GM12891 (cell line): ENCODE data around the gene C1orf35.
A peak's percentile ranks its signal among the peaks of the same experiment; 100 is the strongest.

Experiments
- DNase-seq: peaks from one replicate; pipeline ENCODE4 v3.0.0; 2011; ENCODE audit warnings: low spot score; ENCODE audit not compliant: insufficient read length
- FAIRE-seq: peaks from 2 replicates; lab custom pipeline; 2011; peaks lifted over from hg19 to GRCh38; lab: Jason Lieb, UNC
- PAX5 ChIP-seq: IDR thresholded peaks from 2 replicates; pipeline ENCODE4 v1.6.1; 2011; ENCODE audit warnings: low read length, moderate library complexity, mild to moderate bottlenecking; ENCODE audit not compliant: insufficient read depth, severe bottlenecking
- POLR2A ChIP-seq: IDR thresholded peaks from 2 replicates; pipeline ENCODE4 v1.6.1; 2011; ENCODE audit warnings: low read depth, low read length, control low read depth
- POLR2AphosphoS5 ChIP-seq: IDR thresholded peaks from 2 replicates; pipeline ENCODE4 v1.6.1; 2011; ENCODE audit warnings: low read depth, low read length, control low read depth
- POU2F2 ChIP-seq: IDR thresholded peaks from 2 replicates; pipeline ENCODE4 v1.6.1; 2011; ENCODE audit warnings: low read depth, mild to moderate bottlenecking, control low read depth, low read length, moderate library complexity
- SPI1 ChIP-seq: IDR thresholded peaks from 2 replicates; pipeline ENCODE4 v1.6.1; 2011; ENCODE audit warnings: low read depth, low read length, control low read depth
- TAF1 ChIP-seq: IDR thresholded peaks from 2 replicates; pipeline ENCODE4 v1.6.1; 2011; ENCODE audit warnings: low read depth, low read length, control low read depth

C1orf35 gene

DNA sequence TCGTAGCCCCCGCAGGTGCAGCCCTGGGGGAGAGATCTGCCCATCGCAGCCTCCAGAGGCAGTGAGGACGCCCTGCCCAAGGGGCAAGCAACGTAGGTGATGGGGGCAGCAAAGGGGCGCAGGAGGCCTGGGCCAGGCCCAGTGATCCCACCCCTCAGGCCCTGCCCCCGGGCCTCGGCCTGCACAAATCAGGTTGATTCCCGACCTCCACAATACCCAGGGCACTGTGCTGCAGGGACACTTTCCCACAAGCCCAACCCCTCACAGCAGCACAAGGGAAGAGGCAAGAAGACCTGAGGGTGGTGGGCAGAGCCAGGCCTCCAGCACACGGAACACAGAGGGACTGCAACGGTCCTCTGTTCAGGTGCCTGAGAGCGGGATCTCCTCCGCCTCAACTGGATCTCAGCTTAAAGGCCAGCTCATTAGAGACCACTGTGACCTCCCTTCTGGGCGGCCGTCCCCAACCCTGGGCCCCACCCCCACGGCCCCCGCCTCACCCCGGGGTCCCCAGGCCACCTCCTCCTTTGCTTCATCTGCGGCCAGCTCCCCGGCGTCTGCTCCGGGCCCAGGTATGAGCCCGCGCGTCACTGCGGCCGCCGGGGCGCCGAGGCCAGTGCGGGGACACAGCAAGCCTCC, 21.4 kb downstream of the C1orf35 start:
- peak; percentile 28 for FAIRE-seq
- TF ChIP-seq POLR2AphosphoS5 (0 out of 2 replicates have a peak, but pooled peaks have one; percentile 1), SPI1 (no peak)
- no peak for DNase-seq

DNA sequence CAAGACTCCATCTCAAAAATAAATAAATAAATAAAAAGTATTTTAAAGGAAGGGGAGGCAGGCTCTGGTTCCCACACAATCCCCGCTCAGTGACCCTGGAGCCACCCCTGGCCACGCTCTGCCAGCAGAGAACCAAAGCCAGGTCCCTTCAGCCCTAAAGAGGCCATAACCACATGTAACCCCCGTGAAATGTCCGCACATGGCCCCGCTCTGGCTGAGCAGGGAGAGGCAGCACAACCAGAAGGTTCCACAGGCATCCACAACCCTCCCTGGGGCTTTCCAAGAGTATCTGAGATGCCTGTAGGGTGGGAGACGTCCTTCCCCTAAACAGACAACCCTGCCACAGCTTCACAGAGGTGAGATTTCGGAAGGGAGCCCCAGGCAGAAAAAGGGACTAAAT, 22.0 kb downstream of the C1orf35 start:
- no peak for FAIRE-seq
- TF ChIP-seq POU2F2, result no peak
- TF ChIP-seq PAX5, result no peak
- TF ChIP-seq POLR2A, result no peak
- no peak for TF ChIP-seq TAF1
- no peak for TF ChIP-seq POLR2AphosphoS5
- no peak for TF ChIP-seq SPI1
- no peak for DNase-seq

DNA sequence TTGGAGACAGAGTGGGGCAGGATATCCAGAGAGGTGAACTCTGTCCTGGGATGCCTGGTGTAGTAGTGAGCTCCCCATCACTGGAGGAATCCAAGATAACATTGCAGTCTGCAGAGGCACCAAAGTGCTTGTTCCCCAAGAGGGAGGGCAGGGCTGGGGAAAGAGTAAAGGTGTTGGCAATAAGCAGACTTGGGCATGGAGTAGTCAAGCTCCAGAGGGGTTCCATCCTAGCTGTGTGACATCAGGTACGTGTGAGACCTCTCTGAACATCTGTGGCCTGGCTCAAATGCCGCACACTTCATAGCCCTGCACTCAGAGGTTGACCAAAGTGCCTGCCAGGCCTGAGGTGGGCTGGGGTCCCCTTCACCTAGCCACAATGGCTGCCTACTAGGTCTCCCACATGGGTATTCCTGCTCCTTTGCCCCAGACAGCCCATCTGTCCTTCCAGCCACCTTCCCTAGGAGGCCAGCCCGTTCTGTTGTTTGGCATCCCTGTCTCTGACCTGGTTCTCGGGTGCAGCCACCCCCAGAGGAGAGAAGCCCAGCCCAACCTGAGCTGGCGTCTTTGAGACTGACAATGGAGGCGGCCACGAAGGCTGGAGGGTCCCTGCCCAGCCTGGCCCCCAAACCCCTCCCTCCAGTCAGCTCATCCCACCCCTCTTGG, 23.4 kb downstream of the C1orf35 start:
- TF ChIP-seq SPI1, result no peak
- TF ChIP-seq POLR2AphosphoS5, result 0 out of 2 replicates have a peak, but pooled peaks have one; percentile 9
- DNase-seq (no peak), FAIRE-seq (no peak)

DNA sequence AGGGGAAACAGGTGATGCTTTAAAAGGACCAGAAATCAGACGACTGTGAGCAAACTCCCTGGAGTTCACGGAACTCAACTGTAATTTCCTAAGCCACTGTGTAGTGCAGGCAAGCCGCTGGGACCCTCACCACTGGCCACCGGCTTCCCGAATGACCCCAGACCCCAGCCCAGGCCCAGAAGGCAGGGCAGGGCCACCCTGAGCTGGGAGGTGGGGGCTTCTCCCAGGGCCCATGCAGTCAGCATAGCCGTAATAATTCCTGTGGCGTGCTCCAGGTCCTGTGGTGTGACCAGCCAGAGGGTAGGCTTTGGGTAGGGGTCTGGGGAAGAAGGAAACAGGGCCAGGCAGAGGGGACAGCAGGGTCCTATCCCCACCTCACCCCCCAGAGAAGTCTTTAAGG, 24.1 kb downstream of the C1orf35 start:
- no peak for DNase-seq
- TF ChIP-seq POLR2AphosphoS5 (no peak), PAX5 (no peak), POLR2A (no peak), POU2F2 (no peak), TAF1 (no peak), SPI1 (no peak)
- no peak for FAIRE-seq

DNA sequence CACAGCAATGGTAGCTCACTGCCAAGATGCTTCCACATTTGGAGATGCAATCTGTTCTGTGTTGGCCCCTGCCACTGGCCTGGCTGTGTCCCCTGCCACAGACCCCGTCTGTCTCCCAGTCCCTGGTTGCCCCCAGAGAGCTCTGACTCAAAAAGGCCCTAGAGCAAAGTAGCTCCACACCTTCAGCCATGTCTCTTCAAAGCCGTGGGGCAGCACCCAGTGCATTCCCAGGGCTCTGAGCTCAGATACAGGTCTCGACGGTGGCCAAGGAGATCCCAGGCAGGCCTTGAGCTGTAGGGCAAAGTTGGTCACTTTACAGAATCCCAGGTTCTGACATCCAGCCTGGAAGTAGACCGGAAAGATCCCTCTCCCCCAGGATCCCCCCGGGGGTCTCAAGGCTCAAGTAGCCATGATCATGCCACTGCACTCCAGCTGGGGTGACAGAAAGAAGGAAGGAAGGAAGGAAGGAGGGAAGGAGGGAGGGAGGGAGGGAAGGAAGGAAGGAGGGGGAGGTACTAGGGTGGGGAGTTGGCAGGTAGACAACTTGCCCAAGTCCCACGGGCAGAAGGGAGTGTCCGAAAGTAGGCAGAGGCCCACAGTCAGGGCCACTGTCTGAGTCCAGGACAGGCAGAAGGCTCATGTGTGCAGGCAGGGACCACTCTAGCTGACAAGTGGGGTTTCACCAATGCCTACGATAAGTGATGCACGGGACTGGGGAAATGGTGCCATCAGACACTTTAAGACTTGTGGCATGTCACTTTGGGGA, 25.4 kb downstream of the C1orf35 start:
- no peak for TF ChIP-seq SPI1
- TF ChIP-seq POLR2A, result no peak
- no peak for TF ChIP-seq POLR2AphosphoS5
- TF ChIP-seq PAX5, result no peak
- TF ChIP-seq POU2F2, result no peak
- TF ChIP-seq TAF1, result no peak
- no peak for FAIRE-seq
- no peak for DNase-seq

DNA sequence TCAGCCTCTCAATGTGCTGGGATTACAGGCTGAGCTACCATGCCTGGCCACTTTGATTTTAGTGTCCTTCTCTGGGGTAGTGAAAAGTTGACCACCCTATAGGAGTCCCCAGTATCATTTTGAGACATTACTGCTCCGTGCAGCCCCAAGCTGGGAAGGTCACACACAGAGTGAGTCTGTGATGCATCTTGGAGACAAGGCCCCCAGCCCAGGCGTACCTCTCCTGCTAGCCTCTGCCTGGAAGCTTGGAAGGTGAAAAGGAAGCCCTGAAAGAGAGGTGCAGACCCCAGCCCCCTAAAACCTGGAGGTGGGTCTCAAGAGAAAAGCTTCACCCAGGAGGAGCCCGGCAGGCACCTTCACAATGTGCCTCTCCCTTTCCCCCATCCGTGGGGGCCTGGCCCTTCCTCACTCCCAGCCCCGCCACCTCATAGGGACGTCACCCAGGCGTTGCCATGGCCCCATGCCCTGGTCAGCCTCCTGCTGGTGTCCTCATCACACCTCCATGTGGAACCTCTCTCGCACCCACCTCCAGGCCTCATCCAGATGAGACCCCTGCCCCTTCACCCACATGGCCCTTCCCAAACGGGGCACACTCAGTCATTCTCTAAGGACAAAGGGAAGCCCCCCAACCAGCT, 26.2 kb downstream of the C1orf35 start:
- no peak for DNase-seq
- no peak for TF ChIP-seq POLR2AphosphoS5
- no peak for TF ChIP-seq PAX5
- TF ChIP-seq SPI1, result no peak
- TF ChIP-seq TAF1, result no peak
- TF ChIP-seq POLR2A, result no peak
- TF ChIP-seq POU2F2, result no peak
- FAIRE-seq, result no peak

DNA sequence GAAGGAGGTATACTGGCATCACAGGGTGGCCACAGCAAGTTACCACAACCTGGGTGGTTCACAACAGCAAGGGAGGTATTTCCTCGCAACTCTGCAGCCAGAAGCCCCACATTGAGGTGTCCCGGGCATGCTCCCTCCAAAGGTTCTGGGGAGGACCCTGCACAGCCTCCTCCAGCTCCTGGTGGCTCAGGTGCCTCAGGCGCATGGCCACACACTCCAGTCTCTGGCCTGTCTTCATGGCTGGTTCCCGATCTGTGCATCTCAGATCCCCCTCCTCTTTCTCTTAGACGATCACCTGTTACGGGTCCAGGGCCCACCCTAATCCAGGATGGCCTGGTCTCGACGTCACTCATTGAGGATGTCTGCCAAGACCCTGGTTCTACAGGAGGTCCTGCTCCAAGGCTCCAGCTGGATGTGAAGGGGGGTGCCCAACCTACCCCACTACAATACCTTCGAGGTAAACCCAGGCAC, 27.3 kb downstream of the C1orf35 start:
- DNase-seq, result no peak
- FAIRE-seq, result no peak
- TF ChIP-seq PAX5, result no peak
- no peak for TF ChIP-seq POLR2AphosphoS5
- TF ChIP-seq POLR2A, result no peak
- TF ChIP-seq POU2F2, result no peak
- no peak for TF ChIP-seq SPI1
- no peak for TF ChIP-seq TAF1

DNA sequence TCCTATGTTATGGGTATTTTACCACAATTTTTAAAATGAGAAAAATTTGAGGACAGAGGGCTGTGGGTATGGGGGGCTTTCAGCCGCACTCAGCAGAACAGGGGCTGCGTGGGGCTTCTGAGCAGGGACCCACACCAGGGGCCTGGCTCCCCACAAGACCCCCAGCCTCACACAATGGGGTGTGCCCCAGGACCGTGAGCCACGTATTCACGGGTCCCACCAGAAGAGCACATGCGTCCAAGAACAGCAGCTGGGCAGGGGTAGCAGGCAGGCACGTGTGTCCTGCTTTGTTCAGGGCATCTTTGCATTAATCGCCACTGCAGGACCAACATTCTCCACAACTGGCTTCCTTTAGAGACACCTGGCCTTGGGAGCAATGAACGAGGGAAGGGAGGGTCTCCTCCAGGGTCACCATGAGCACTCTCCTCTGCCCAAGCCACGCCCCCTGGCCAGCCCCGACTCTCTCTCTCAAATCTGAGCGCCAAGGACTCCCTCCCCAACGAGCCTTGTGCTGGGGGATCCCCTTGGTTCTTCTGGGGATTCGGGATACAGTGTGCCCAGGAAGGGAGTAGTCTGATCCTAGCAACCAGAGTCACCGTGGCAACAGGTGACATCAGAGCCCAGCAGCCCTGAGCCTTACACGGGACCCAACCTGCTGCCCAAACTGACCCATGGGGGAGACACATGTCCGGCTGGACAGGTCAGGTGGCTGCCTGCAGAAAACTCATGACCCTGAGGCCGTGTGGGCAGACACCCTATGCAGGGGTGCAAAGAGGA, 28.0 kb downstream of the C1orf35 start:
- no peak for FAIRE-seq
- DNase-seq, result no peak
- TF ChIP-seq POLR2A (no peak), SPI1 (no peak), TAF1 (no peak), POLR2AphosphoS5 (no peak), POU2F2 (no peak), PAX5 (no peak)

DNA sequence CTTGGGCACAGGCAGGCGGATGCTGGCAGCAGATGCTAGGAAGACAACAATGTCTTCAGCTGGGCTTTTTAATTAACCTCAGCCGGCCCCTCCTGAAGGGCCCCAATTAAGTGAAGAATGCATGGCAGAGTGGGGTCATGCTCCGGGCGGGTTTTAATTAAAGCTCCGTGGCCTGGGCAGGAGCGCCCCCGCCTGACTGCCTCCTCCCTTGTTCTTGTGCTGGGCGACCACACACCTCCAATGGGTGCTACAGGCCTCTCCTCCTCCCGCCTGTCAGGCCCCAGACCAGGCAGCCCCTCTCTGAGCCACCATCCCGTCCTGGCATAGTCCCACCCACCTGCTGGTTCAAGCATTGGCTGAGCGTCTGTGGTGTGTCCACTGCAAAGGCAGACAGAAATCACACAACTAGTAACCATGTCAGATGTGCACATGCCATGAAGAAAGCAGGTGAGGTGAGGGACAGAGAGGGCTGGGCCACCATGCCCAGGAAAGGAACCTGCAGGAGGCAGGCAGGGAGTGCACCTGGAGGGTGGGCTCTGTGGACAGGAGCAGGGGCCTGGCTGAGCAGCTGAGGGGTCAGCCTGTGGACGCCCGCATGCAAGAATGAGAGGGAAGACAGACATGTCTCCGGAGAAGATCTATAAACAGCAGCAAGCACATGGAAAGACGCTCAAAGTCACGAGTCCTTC, 29.1 kb downstream of the C1orf35 start:
- FAIRE-seq, result no peak
- DNase-seq, result no peak
- TF ChIP-seq PAX5 (no peak), POLR2AphosphoS5 (no peak), POU2F2 (no peak), POLR2A (no peak), SPI1 (no peak), TAF1 (no peak)
